H9 (cell line): ENCODE results near the gene OTOGL. TPM values are rescaled to one million over a fixed set of nuclear protein-coding genes. Genes with fewer than 3 reads are reported as not detected.

Experiments used
- DNase-seq: peaks from one replicate; pipeline ENCODE4 v3.0.0-alpha.2; 2017
- H2AFZ ChIP-seq: one replicate; pipeline ENCODE4 v1.6.1; 2013; ENCODE audit warnings: mild to moderate bottlenecking, low read length, control low read depth, moderate library complexity
- H2AK5ac ChIP-seq: 2 replicates; pipeline ENCODE4 v1.6.1; 2013; ENCODE audit warnings: low read length, control low read depth, mixed read lengths; ENCODE audit not compliant: insufficient read length
- H2BK120ac ChIP-seq: one replicate; pipeline ENCODE4 v1.6.1; 2013; ENCODE audit warnings: low read depth, mild to moderate bottlenecking, low read length, control low read depth, inconsistent platforms; ENCODE audit not compliant: poor library complexity, severe bottlenecking
- H2BK12ac ChIP-seq: 2 replicates; pipeline ENCODE4 v1.6.1; 2013; ENCODE audit warnings: low read length, control low read depth, mixed read lengths, low read depth; ENCODE audit not compliant: insufficient read length
- H2BK15ac ChIP-seq: 2 replicates; pipeline ENCODE4 v1.6.1; 2013; ENCODE audit warnings: low read depth, low read length, control low read depth
- H2BK20ac ChIP-seq: one replicate; pipeline ENCODE4 v1.6.1; 2013; ENCODE audit warnings: low read depth, mild to moderate bottlenecking, low read length, control low read depth, inconsistent platforms; ENCODE audit not compliant: poor library complexity, severe bottlenecking
- H2BK5ac ChIP-seq: 2 replicates; pipeline ENCODE4 v1.6.1; 2013; ENCODE audit warnings: low read length, control low read depth, mixed read lengths; ENCODE audit not compliant: insufficient read length
- H3K14ac ChIP-seq: 2 replicates; pipeline ENCODE4 v1.6.1; 2013; ENCODE audit warnings: low read length, control low read depth; ENCODE audit not compliant: insufficient read depth
- H3K18ac ChIP-seq: 2 replicates; pipeline ENCODE4 v1.6.1; 2013; ENCODE audit warnings: low read depth, mild to moderate bottlenecking, mixed read lengths, low read length, control low read depth; ENCODE audit not compliant: insufficient read length
- H3K23ac ChIP-seq: 2 replicates; pipeline ENCODE4 v1.6.1; 2013; ENCODE audit warnings: low read length, control low read depth, mixed read lengths, low read depth; ENCODE audit not compliant: insufficient read length
- H3K23me2 ChIP-seq: 2 replicates; pipeline ENCODE4 v1.6.1; 2013; ENCODE audit warnings: low read depth, mild to moderate bottlenecking, mixed read lengths, low read length, control low read depth; ENCODE audit not compliant: insufficient read length, poor library complexity, severe bottlenecking
- H3K27ac ChIP-seq: 2 replicates; pipeline ENCODE4 v1.5.1; 2013; ENCODE audit warnings: low read length, control low read depth, mixed read lengths, low read depth; ENCODE audit not compliant: insufficient read length
- H3K27me3 ChIP-seq: 2 replicates; pipeline ENCODE4 v1.6.1; 2013; ENCODE audit warnings: low read length, control low read depth, inconsistent platforms; ENCODE audit not compliant: insufficient read depth
- H3K4ac ChIP-seq: 2 replicates; pipeline ENCODE4 v1.6.1; 2013; ENCODE audit warnings: low read depth, mild to moderate bottlenecking, control low read depth, inconsistent platforms, low read length, moderate library complexity
- H3K4me1 ChIP-seq: 2 replicates; pipeline ENCODE4 v1.6.1; 2013; ENCODE audit warnings: low read length, control low read depth, inconsistent platforms; ENCODE audit not compliant: insufficient read depth
- H3K4me2 ChIP-seq: 2 replicates; pipeline ENCODE4 v1.6.1; 2013; ENCODE audit warnings: low read length, control low read depth, mixed read lengths; ENCODE audit not compliant: insufficient read length, insufficient read depth
- H3K56ac ChIP-seq: 2 replicates; pipeline ENCODE4 v1.6.1; 2013; ENCODE audit warnings: low read depth, mild to moderate bottlenecking, mixed read lengths, low read length, control low read depth; ENCODE audit not compliant: insufficient read length
- H3K79me1 ChIP-seq: 2 replicates; pipeline ENCODE4 v1.6.1; 2013; ENCODE audit warnings: low read depth, mild to moderate bottlenecking, moderate library complexity, low read length, control low read depth, inconsistent platforms; ENCODE audit not compliant: insufficient read depth, poor library complexity, severe bottlenecking
- H3K79me2 ChIP-seq: 2 replicates; pipeline ENCODE4 v1.6.1; 2013; ENCODE audit warnings: low read length, control low read depth, inconsistent platforms; ENCODE audit not compliant: insufficient read depth
- H3K9ac ChIP-seq: 2 replicates; pipeline ENCODE4 v1.6.1; 2013; ENCODE audit warnings: low read length, control low read depth, mixed read lengths; ENCODE audit not compliant: insufficient read length; ENCODE audit errors: extremely low read depth
- H3K9me3 ChIP-seq: one replicate; pipeline ENCODE4 v1.6.1; 2013; ENCODE audit warnings: low read depth, low read length, inconsistent platforms; ENCODE audit not compliant: control insufficient read depth
- H3T11ph ChIP-seq: one replicate; pipeline ENCODE4 v1.6.1; 2013; ENCODE audit warnings: mild to moderate bottlenecking, low read length, control low read depth, inconsistent platforms
- H4K20me1 ChIP-seq: one replicate; pipeline ENCODE4 v1.6.1; 2013; ENCODE audit not compliant: control insufficient read depth, insufficient read length, insufficient read depth
- H4K5ac ChIP-seq: 2 replicates; pipeline ENCODE4 v1.6.1; 2013; ENCODE audit warnings: low read depth, mild to moderate bottlenecking, mixed read lengths, low read length, control low read depth; ENCODE audit not compliant: insufficient read length
- H4K8ac ChIP-seq: replicated peaks from 2 replicates; pipeline ENCODE4 v1.6.1; 2013; ENCODE audit warnings: low read length, control low read depth, mixed read lengths, low read depth; ENCODE audit not compliant: insufficient read length
- H4K91ac ChIP-seq: 2 replicates; pipeline ENCODE4 v1.6.1; 2013; ENCODE audit warnings: low read depth, mild to moderate bottlenecking, moderate library complexity, mixed read lengths, low read length, control low read depth; ENCODE audit not compliant: insufficient read length
- H3K27ac Mint-ChIP-seq, 3 experiments: 2 replicates in 2 of 3; 3 replicates in 1 of 3; pipeline ENCODE4 v1.8.0; 2020 to 2021; ENCODE audit warnings: mixed read lengths in 3 of 3, mild to moderate bottlenecking in 1 of 3, moderate library complexity in 1 of 3
- H3K27me3 Mint-ChIP-seq: 2 replicates; pipeline ENCODE4 v1.8.0; 2021; ENCODE audit warnings: low read depth, mild to moderate bottlenecking, moderate library complexity, mixed read lengths
- H3K36me3 Mint-ChIP-seq, 3 experiments: 2 replicates in 2 of 3; 3 replicates in 1 of 3; pipeline ENCODE4 v1.8.0; 2020 to 2021; ENCODE audit warnings: low read depth in 3 of 3, mixed read lengths in 3 of 3; ENCODE audit not compliant: insufficient read depth in 1 of 3
- H3K4me1 Mint-ChIP-seq, 2 experiments: 2 replicates each; pipeline ENCODE4 v1.8.0; 2020; ENCODE audit warnings: mixed read lengths in 2 of 2
- H3K4me3 Mint-ChIP-seq, 2 experiments: 2 replicates in 1 of 2; 3 replicates in 1 of 2; pipeline ENCODE4 v1.8.0; 2020 to 2021; ENCODE audit warnings: mild to moderate bottlenecking in 2 of 2, mixed read lengths in 2 of 2, moderate library complexity in 1 of 2
- H3K9me3 Mint-ChIP-seq, 2 experiments: 2 replicates in 1 of 2; 3 replicates in 1 of 2; pipeline ENCODE4 v1.8.0; 2020; ENCODE audit warnings: mild to moderate bottlenecking in 2 of 2, mixed read lengths in 2 of 2, moderate library complexity in 1 of 2
- CTCF ChIP-seq: fragments of 200-600 bp; sonication (generic); conservative IDR thresholded peaks from 3 replicates; pipeline ENCODE4 v1.8.0; 2021; ENCODE audit warnings: antibody characterized with exemption, mild to moderate bottlenecking
- WGBS: extraction: QIAGEN DNeasy Blood & Tissue Kit; methylation state at CpG from one replicate; pipeline ENCODE4 v1.1.7; 2013; ENCODE audit warnings: missing lambda C conversion rate, low lambda C conversion rate, mixed read lengths; ENCODE audit not compliant: insufficient read length; ENCODE audit errors: extremely low coverage; 5-methylcytosine and 5-hydroxymethylcytosine counted together
- total RNA-seq: library from RNA; stranded (reverse); gene quantifications from 2 replicates; pipeline ENCODE4 v1.2.1, GENCODE V29; 2021

Gene OTOGL
- total RNA-seq, 1 experiment from 2014 or later = 0.11 TPM

GRCh38 chr12:80260269-80260668 lies 160.9 kb downstream of the OTOGL start:
- no CpG with 5 or more reads among the region's 4 CpGs for WGBS
- H4K8ac ChIP-seq = no peak overlapping the region
- no peak overlapping the region for H2BK120ac ChIP-seq
- H3K23me2 ChIP-seq = no peaks in the 10 kb centered on the region
- H3K4me2 ChIP-seq = no peak overlapping the region
- no peaks in the 10 kb centered on the region for H3K4me1 ChIP-seq
- H3K56ac ChIP-seq = no peak overlapping the region
- no peaks in the 10 kb centered on the region for H3K79me1 ChIP-seq
- no peaks in the 10 kb centered on the region for H3K9me3 Mint-ChIP-seq
- H2AFZ ChIP-seq = no peak overlapping the region
- H3K4me1 Mint-ChIP-seq = peaks cover 3% of the 10 kb centered on the region in 2 experiments; a peak in 1 of 4 replicates
- no peak overlapping the region for H4K5ac ChIP-seq
- no peak overlapping the region for H3T11ph ChIP-seq
- no peak overlapping the region for H3K4ac ChIP-seq
- no peak overlapping the region for H2BK5ac ChIP-seq
- no peaks in the 10 kb centered on the region for H3K9me3 ChIP-seq
- no peak overlapping the region for H3K27ac Mint-ChIP-seq
- H3K36me3 Mint-ChIP-seq = no peaks in the 10 kb centered on the region
- no peak overlapping the region for H3K4me3 Mint-ChIP-seq
- H3K9ac ChIP-seq = no peak overlapping the region
- TF ChIP-seq CTCF = no peak
- no peak for DNase-seq
- H2AK5ac ChIP-seq = no peak overlapping the region
- H2BK15ac ChIP-seq = no peak overlapping the region
- no peak overlapping the region for H4K91ac ChIP-seq
- H3K23ac ChIP-seq = no peak overlapping the region
- no peaks in the 10 kb centered on the region for H3K27me3 ChIP-seq
- no peaks in the 10 kb centered on the region for H4K20me1 ChIP-seq
- no peak overlapping the region for H3K18ac ChIP-seq
- H2BK20ac ChIP-seq = no peak overlapping the region
- no peaks in the 10 kb centered on the region for H3K79me2 ChIP-seq
- H3K27ac ChIP-seq = no peak overlapping the region
- H2BK12ac ChIP-seq = no peak overlapping the region
- H3K14ac ChIP-seq = no peak overlapping the region
- H3K27me3 Mint-ChIP-seq = no peaks in the 10 kb centered on the region
